Astrocyte of the hippocampus (primary cell): ENCODE results near the gene MDFIC2.
"Not testable (repeated sequence)": the region's sequence is repeated elsewhere in the genome, so short reads cannot be mapped to it uniquely, and the experiment has no call there.

Experiments
- DNase-seq: peaks from one replicate; pipeline ENCODE4 v3.0.0; 2011; ENCODE audit warnings: low read depth, low spot score

MDFIC2 gene

DNA sequence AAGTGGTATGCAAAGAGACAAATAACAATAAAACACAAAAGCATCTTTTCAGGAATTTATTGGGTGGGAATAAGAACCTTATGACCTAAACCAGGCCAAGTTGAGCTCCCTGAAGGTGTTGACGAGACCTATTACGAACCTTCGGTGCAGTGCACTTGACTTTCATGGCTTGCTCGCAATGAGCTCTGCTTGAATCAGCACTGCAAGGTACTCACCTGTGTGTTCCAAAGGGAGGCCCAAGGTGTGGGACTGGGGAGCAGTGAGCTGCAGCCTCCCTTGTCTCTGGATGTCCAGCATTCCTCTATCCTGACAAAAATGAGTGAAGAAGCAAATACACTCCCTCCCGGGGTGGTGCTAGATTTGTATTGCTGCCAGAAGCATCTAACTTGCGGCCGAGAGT, at the start of gene MDFIC2:
Gene MDFIC2, minus strand, starts transcription at position 303 of the 400 bp plus-strand sequence. CDS start 665 bp downstream, outside the sequence.
- DNase-seq = no peak

DNA sequence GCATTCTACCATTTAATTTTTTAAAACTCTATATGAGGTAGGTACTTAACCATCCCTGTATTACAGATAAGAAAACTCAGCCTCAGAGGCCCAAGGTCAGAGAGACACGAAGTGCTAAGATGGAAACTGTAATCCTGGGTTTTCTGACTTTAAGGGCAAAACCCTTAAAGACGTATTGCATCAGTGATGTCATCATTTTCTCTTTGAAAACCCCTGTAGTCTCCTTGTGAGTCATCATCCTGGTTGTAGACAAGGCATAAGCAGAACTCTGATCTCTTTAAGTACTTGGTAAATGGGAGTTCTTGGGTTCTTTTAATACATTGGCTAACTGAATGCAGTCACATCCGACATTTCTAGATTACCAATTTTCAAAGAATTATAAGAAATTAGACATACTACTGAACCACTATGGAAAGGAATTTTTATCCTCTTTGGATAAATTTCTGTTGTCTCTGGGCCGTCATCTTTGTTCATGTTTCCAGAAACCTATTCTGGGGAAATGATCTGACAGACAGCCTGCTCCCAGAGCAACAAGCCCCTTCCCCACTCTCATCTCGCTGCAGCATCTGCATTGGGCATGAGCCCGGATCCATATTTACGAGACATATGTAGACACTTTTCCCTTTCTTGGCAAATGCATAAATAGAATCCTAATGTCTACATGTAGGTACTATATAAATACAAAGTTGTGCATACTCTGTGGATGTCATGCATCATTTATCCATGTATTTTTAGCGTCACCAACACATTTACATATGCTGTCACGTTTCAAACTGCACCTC, 48.7 kb upstream of the MDFIC2 start:
- DNase-seq = peak; percentile 6

DNA sequence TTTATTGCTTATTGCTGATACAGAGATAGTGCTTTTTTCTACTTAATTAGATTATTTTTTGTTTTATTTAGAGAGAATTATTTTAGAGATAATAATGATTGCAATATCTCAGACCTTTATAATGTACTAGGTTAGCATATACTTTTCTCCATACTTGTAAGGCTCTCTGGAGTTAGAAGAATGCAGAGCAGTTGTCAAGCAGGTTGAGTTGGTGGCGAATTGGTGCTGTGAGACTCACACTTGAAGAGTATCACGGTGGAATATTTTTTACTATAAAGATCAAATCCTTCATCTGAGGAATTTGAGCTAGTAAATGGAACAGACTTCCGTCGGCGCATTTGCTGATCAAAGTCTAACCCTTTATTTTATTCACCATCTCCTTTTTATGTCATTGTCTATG, 47.3 kb upstream of the MDFIC2 start:
- no peak for DNase-seq

DNA sequence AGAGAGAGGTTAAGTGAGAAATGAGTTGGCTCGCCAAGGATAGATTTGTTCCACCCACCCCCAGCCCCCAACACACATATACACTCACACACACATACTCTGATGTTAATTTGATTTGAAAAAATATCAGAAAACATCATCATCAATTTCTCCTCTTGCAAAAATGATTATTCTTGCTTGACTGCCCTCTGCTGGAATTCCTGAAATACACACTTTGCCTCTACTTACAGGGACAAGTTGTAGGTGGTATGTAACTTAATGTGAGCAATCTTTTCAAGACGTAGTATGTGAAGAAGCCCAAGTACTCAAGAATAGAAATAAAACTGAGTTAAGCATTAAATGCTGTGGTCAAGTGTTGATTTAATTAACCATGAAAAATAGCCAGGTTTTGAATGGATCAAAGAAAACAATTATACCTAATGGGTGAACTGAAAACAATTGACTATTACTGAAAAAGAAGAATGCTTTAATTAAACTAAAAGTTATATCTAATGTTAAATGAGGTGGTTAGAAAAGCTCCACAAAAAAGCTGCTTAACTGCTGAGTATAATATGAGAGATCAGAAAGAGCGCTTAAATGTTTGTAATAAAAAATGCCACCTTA, 46.6 kb upstream of the MDFIC2 start:
- DNase-seq = peak; percentile 53

DNA sequence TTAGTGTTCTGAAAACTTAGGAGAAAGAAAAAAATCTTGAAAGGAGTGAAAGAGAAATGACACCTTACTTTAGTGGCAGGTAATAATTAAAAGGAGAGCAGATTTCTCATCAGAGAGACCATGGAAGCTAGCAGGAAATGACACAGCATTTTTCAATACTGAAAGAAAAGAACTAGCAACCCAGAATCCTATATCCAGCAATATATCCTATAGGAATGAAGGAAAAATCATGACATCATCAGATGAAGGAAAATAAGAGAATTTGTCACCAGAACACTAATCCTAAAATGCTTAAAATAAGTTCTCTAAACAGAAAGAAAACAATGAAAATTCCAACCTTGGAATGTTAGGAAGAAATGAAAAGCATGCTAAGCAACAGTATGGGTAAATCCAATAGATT, 39.8 kb upstream of the MDFIC2 start:
- no peak for DNase-seq

DNA sequence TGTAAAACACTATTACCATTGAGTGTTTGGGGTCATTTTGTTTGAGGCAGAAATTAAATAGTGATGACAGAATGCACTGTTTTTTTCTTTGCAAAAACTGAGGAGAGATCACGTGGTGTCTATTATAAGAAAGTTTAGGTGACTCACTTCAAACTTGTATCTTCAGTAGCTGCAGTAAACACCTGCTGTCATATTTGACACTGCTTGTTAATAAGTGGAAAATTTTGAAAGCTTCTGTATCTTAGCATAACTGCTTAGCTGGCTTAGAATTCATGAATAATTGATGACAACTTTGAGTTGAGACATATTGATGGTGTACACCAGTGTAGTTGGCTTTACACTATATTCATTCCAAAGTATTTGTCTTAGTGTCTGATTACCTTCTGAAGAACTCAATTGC, 29.7 kb upstream of the MDFIC2 start:
- DNase-seq = no peak

DNA sequence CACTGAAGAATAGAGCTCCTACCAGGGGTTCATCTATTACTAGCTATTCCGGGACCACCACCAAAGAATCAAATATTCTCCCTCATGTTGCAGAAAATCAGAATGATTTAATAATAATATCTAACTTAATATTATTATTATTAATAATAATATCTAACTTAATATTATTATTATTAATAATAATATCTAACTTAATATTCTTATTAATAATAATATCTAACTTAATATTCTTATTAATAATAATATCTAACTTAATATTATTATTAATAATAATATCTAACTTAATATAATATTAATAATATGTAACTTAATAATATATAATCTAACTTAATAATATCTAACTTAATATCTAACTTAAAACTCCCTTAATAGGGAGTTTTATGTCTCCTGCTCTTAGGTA, 24.4 kb upstream of the MDFIC2 start:
- not testable (repeated sequence) for DNase-seq

DNA sequence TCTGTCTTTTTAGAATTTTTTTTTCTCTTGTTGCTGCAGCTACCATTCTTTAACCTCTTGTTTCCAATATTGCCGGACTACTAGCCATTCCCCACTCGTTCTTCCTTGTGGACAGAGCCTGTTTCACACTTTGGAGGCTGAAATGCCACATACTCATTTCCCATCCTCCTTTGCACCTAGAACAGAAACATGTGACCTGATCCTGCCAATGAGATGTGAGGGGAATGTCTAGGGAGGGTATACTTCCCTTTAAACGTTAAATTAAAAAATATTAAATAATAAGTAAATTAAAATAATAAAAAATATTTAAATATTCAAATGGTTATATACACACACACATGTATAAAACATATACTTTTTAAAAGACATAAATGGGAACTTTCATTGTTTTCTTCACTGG, 20.6 kb upstream of the MDFIC2 start:
- no peak for DNase-seq

DNA sequence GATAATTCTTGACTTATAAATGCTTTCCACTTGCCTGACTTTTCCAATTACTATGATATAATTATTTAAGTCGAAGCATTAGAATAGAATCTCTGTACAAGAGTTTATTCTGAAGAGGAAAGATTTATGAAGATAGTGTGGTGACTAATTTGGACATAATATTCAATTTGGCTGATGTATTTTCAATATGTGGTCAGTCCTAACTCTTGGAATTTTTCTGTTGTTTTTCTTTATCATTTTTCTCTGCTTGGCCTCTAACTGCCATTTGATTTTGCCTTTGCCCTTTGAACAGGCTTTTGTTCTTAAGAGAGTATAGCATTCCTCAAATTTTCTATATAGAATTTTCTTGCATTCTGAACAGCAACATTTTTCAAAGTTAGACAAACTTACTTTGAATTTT, 2.6 kb upstream of the MDFIC2 start:
- DNase-seq = no peak

DNA sequence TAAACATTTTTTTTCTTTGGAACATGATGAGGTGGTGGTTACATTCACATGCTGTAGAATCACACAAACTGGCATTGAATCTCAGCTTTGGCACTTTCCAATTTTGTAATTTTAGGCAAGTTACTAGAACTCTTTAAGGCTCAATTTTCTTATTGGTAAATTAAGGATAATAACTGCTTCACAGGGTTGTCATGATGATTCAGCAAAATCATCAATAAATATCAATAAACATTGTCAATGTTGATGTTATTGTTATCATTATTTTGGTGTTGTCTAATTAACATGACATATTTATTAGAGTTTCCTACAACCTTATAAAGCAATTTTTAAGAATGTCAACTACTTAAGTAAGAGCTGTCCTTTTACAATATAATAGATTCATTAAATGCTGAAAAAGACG, 1.6 kb downstream of the MDFIC2 start:
- no peak for DNase-seq

DNA sequence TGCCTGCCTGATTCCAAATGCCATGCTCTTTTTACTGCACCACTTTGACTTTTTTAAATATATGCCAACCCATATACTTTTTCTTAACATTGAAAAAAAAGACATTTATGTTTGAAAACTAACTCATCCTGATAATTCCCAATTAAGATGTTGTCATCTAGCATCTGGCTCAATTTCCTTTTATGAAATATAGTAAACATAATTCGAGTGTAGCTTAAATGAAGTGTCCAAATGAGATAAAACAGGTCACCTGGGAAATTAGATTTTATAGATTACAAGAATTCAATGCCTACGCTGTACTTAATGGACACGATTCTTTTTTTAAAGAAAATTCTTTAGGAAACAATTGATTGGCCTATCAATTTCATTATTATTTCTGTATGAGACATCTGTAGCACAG, 2.8 kb downstream of the MDFIC2 start:
- DNase-seq = no peak

DNA sequence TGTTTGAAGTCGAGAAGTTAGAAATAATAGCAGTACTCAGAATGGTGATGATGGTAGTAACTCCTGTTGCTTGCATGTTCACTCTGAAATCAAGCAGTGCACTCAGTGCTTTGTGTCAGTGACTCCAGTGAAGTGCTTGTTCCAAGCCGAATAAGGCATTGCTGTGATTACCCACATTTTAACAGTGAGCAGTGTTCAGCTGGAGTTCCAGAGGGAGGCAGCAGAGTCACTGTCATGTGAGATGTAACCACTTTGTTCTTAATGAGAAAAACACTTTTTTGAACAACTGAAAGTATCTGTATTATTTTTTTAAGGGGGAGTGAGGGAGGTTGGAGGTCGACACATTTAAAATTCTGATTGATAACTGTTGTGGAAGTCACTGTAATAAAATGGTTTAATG, 3.7 kb downstream of the MDFIC2 start:
- peak; percentile 11 for DNase-seq

DNA sequence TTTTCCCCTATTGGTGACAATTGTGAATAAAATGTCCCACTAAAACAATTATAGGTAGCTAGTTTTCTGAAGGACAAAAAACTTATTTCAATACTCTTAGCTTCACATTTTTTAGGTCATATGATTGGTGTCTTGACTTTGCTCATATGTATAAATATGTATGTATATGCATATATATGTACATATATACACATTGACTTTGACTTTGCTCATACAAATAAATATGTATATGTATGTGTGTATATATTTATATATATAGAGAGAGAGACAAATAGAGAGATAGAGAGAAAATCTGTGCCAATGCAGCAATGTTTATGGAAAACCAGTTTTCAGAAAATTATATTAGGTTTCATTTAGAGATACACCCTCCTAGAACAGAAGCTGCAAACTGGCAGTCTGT, 5.7 kb downstream of the MDFIC2 start:
- DNase-seq = no peak

DNA sequence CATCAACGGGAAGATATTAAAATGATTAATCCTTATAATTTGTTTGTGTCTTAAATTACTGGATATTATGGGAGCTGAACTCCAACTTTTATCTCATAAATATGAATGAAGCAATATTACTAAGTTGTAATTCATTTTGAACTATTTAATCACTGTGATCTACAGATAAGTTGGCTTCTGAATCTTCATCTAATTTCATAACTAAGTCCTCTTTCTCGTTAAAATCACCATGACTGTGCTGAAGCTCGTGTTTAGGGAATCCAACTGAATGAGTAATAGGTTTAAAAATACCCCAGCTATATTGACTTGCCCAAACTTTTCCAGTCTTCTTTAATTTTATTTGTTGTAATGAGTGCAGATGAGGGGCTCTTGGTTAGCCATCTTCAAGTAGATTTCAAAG, 14.1 kb downstream of the MDFIC2 start:
- no peak for DNase-seq

DNA sequence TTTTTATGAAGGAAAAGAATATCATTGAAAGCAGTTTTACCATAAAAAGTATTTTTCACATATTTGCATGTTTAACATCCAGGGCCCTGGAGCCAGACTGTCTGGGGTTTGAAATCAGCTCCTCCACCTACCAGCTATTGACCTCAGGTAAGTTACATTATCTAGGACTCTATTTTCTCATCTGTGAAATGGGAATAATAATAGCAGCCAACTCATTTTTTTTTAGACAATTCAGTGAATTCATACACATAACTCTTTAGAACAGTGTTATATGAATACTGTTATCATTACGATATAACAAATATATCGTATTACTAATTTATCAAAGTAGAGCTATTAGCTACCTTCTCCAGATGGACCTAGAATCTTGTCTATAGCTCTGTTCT, 21.3 kb downstream of the MDFIC2 start:
- no peak for DNase-seq

DNA sequence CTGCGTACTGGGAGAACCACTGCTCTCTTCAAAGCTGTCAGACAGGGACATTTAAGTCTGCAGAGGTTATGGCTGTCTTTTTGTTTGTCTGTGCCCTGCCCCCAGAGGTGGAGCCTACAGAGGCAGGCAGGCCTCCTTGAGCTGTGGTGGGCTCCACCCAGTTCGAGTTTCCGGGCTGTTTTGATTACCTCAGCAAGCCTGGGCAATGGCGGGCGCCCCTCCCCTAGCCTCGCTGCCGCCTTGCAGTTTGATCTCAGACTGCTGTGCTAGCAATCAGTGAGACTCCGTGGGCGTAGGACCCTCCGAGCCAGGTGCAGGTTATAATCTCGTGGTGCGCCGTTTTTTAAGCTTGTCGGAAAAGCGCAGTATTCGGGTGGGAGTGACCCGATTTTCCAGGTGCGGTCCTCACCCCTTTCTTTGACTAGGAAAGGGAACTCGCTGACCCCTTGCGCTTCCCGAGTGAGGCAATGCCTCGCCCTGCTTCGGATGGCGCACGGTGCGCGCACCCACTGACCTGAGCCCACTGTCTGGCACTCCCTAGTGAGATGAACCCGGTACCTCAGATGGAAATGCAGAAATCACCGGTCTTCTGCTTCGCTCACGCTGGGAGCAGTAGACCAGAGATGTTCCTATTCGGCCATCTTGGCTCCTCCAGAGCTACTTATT, 21.9 kb downstream of the MDFIC2 start:
- DNase-seq = not testable (repeated sequence)

DNA sequence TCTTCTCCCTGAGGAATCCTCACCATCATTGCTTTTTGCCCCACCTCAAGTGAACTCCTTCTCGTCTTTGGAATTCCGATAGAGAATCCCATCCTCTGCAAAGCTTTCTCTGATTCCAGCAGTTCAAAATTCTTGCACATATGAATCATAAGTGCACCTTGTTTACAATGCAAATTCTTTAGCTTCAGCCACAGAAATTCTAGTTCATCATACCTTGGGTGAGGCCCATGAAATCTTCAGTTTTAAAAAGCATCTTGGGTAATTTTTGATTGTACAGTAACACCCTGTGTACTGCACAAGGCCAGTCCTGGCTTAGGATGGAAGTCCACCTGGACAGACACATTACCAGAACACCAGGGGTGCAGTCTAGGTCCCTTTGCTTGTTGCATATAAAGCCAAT, 30.8 kb downstream of the MDFIC2 start:
- peak; percentile 52 for DNase-seq

DNA sequence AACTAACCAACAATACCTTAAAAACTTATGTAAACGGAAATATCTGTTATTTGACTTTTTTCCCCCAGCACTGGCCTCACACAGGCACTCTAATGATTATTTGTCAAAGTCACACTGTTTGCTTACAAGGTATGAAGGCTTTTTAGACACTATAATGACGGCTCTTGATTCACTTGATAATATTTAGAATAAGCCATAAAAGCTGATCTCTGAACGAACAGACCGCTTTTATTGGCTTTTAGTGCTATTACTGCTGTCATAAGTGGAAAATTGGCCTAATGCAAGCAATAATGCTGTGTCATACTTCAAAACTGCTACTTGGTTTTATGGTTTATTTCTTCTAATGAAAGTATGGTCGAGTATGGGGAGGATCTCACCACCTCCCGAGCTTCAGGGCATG, 35.1 kb downstream of the MDFIC2 start:
- DNase-seq = no peak

DNA sequence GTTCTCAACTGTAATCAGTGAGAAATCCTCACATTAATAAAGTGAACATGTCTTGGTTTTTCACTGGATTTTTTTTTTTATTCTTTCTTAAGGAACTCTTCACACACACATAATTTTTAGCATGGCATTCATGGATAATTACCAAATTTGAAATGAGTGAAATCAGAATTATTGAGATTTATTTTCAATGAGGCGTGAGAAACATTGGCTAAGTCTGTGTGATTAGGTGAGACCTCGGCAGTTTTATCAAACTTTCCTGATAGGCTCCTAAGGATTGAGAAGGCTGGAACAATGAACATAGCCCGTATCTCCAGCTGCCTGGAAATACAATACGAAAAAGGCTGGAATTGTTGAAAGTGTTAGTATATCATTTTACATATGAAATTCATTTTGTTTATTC, 35.5 kb downstream of the MDFIC2 start:
- DNase-seq = no peak

DNA sequence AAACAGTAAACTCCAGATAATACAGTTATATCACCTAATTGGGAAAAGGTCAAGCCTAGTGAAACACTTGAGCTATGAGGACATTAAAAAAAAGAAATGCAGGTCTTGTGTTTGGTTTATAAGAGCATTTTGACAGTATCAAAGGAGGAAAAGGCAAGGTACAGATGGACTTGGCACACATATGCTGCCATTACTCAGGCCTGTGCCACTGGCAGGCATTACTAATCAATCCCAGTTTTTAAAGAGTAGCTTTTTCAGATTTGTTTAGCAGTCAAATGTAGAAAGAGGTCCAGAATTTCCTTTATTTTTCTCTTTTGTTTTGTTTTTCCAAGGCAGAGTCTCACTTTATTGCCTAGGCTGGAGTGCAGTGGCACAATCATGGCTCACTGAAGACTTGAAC, 38.9 kb downstream of the MDFIC2 start:
- no peak for DNase-seq

DNA sequence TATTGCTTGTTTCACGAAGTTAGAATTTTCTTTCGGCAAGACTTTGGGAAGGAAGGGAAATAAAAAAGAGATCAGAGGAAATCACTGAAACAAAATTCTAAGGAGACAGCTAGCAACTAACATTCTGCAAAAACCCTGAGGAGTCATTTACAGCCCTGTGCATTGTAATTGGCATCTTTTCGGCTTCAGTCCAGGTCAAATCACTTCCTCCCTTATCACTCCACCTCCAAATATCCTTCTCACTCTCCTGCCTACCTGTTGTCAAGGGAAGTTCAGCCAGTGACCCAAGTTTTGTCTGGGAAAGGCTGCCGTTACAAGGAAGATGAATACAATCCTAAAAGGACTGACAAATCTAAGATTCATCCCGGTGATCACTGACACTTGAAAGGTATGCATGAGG, 39.6 kb downstream of the MDFIC2 start:
- DNase-seq = no peak

DNA sequence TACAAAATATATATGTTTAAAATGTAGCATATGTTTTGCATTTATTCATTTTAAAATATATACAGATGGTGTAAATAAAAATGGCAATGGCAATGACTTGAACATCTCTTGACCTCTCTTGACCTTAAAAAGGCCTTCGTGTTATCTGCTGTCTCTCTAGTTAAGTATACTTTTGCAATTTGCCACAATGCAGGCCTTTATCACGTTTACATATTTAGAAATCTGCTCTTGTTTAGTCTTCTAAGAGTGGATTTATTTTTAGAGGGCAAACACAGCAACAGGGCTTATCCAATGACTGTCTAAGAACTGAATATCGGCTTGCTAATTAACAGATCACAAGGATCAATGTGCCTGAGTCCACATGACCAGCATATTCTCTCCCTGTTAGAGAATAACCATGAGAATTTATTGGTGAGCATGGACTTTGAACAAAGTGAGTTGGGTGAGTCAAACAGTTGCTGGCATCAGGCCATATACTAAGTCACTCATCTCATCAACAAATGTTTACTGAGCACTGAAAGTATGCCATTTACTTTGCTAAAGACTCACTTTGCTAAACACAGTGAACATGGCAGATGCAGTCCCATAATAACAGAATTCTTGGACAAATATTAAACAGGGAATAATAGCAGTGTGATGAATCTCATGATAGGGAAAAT, 48.2 kb downstream of the MDFIC2 start:
- peak; percentile 34 for DNase-seq

DNA sequence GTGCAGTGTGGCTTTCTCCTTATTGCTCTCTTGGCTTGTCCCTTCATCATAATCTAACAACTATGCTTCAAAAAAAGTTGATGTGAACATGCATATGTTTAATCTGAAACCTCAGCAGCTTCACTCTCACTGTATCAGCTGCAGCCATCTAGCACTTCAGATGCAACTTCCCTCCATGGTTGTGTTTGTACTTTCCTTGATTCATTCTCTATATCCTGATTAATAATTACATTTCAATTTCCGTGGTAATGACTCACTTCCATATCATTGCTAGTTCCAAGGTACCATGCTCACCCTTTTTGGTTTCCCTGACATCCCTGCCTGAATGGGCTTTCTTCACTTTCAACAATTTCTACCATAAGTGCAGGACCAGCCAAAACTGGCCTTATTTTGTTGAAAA, 51.2 kb downstream of the MDFIC2 start:
- DNase-seq = no peak
